Stimulated activated naive CD4-positive, alpha-beta T cell (primary cell): ENCODE data around the gene UTP18.
"Not testable (repeated sequence)": the region's sequence is repeated elsewhere in the genome, so short reads cannot be mapped to it uniquely, and the experiment has no call there.

Experiments
- DNase-seq, 6 experiments: peaks; one replicate each; lab custom pipeline; 2025; lab: John Stamatoyannopoulos, UW

The UTP18 gene

DNA sequence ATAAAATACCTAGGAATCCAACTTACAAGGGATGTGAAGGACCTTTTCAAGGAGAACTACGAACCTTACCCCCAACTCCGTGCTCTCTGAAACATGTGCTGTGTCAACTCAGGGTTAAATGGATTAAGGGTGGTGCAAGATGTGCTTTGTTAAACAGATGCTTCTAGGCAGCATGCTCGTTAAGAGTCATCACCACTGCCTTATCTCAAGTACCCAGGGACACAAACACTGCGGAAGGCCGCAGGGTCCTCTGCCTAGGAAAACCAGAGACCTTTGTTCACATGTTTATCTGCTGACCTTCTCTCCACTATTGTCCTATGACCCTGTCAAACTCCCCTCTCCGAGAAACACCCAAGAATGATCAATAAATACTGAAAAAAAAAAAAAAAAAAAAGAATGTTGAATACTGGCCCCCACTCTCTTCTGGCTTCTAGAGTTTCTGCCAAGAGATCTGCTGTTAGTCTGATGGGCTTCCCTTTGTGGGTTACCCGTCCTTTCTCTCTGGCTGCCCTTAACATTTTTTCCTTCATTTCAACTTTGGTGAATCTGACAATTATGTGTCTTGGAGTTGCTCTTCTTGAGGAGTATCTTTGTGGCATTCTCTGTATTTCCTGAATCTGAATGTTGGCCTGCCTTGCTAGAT is 70.6 kb downstream of the UTP18 start:
- DNase-seq: not testable (repeated sequence)

DNA sequence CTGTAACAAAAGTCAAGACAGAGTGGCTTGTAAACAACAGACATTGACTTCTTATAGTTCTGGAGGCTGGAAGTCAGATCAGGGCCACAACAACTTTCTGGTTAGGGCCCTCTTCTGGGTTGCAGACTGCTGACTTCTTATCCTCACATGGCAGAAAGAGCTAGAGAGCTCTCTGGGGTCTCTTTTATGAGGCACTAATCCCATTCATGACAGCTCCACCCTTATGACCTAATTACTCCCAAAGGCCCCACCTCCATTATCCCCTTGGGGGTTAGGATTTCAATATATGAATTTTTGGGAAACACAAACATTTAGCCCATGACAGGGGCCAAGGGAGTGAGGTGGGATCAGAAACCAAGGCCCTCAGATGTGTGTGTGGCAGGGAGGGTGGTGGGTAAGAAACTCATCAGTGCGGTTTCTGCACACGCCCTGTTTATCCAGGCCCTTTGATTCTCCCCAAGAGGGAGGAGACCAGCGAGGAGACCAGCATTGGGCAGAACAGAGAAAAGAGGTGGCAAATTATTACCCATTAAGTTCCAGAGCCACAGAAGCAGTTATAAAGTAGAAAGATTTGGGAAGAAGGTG is 74.8 kb downstream of the UTP18 start:
- no peak for DNase-seq

DNA sequence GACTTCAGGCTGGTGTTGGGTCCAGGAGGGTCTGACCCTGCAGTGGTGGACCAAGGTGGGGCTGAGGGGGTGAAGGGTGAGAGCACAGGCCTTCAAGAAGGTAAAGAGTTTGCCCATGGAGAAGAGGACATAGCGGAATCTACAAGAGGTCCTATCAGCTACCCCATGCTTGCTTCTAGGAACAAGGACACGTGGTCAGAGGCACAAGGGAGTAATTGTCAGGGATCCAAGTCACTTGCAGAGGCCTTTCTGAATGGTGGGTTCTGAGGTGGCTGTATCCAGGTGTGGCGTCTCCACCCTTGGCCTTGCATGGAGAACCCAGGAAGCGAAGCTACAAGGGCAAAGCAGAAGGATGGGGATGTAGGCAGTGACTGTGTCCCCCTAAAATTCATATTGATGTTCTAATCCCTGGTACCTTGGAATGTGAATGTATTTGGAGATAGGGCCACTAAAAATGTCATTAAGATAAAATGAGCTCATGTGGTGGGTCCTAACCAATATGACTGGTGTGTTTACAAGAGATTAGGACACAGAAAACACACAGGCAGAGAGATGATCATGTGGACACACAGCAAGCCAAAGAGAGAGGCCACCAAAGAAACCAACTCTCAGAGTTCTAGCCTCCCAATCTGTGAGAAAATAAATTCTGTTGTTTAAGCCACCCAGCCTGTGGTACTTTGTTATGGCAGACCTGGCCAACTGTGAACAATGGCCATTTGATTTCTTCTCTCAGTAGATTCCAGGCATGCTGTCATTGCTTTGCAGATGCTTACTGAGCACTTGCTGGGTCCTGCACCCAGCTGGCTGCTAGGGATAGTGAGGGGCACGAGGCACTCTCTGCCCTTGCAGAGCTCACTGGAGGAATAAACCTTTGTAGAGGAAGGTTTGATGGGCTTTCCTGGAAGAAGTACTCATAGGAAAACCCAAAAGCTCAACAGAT is 75.8 kb downstream of the UTP18 start:
- DNase-seq: no peak

DNA sequence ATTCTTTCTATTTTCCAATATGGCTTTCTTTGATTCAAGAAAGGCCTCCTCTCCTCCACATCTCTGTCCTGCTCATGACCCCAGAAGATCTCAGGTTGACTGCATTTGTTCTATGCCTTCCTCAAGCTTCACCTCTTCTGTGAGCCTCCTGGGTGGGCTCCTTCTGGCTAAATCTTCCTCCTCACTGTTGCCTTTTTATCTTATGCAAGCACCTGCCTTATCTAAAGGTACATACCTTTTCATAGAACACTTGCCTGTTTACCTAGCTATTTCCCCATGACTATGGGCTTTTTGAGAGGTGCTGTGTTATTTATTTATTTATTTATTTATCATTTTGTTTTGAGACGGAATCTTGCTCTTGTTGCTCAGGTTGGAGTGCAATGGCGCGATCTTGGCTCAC is 81.1 kb downstream of the UTP18 start:
- DNase-seq: no peak

DNA sequence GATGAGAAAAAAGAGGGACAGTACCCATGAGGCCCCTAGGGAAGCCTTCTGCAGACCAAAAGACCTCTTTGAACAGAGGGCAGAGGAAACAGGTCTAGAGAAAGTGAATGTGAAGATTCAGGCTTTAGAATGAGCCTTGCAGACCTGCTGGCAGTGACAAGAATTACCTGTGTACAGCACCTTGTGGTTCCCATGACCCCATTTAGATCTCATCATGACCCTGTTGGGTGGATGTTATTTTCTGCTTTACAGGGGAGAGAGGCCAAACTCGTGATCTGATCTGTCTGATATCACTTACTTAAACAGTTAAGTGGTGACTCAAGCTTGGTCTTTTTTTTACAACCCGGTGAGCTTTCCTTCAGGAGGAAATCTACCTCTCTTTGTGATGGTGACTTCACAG is 81.9 kb downstream of the UTP18 start:
- DNase-seq: no peak

DNA sequence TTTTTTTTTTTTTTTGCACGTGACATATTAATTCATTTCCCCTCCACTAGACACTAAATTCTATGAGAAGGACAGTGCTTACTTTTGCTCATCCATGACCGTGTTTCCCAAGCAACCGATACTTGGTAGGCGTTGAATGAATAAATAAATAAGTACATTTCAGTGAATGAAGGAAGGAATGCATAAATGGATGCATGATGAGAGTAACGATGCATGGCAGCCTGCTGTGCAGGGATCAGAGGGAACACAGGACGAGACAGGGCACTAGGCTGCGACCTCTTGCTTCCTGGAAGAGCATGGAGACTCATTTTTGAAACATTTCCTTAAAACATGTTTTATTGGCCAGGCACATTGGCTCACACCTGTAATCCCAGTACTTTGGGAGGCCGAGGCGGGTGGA is 84.2 kb downstream of the UTP18 start:
- DNase-seq: no peak

DNA sequence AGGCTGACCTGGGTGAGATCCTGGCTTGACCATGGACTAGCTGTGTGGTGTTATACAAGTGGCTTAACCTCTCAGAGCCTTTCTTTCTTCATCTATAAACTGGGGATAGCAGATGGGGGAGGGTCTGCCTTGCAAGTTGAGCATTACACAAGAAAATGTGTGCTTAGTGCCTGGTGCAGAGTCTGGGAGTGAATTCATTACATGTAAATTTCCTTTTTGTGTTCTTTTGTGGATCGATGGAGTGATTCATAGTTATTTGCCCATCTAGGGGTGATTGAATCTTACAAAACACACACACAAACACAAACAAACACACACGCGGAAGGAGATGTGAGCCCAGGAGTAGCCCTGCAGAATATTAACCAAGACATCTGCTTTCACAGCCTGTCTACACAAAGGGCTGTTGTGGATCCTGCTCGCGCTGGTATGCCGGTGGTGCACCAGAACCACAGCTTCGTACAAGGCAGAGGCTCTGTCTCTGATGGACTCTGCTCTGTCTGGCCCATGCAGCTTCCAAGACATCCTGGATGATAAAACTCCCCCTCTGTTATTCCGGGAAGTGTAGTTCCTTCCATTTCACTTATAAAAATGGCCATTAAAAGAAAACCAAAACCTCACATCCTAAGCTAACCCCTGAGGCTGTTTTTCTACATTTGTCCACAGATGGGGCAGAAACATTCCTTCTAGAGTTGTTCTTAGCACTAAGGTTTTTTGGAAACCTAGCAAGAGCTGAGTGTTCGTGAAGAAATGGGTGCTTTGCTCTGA is 86.1 kb downstream of the UTP18 start:
- no peak for DNase-seq
